ENCODE measurements around the gene WASHC2A.
"Not testable (repeated sequence)": the region's sequence is repeated elsewhere in the genome, so short reads cannot be mapped to it uniquely, and the experiment has no call there.

The WASHC2A gene

DNA sequence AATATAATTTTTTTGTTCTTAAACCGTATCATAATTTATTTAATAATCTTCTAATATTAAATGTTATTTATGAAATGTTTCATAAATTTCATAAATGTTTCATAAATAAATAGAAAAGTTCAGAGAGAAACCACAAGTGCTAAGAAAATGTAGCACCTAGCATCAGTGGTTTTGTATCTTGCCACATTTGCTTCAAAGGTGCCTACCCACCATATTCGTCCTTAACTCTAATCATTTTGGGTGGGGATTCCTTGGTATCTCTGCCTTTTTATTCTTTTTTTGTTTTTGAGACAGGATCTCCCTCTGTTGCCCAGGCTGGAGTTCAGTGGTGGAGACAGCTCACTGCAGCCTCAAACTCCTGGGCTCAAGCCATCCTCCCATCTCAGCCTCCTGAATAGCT, 7.4 kb downstream of the WASHC2A start:
- DNase-seq, result not testable (repeated sequence)

DNA sequence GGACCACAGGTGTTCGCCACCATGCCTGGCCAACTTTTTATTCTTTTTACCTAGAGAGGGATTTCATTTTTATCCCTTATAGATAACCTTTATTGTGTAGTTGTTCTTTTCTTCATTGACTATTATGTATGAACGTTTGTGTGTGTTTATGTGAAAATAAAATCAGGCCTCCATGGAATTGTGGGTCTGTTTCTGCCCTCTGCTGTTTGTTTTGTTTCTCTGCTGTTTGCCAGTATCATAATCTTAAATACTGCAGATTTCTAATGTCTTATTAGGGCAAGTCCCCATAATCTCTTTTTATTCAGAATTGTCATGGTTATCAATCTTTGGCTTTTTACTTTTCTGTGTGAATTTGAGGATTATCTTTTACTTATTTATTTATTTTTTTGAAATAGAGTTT, 7.8 kb downstream of the WASHC2A start:
- DNase-seq, result not testable (repeated sequence)

DNA sequence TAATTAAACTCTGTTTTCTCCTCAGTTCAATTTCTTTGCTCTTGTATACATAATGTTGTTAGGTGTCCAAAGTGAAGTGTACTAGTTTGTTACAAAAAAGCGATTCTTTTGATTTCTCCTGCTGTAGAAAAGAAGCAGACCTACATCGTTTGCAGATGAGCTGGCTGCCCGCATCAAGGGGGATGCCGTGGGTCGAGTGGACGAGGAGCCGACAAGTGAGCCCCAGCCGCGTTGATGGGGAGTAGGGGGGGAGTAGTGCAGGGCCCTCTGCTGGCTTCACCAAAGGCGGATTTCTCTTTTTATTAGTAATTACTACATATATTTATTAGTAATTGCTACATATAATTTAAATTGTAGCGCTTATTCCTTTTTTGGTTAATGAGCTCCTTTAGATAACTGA, 23.6 kb downstream of the WASHC2A start:
- not testable (repeated sequence) for DNase-seq

DNA sequence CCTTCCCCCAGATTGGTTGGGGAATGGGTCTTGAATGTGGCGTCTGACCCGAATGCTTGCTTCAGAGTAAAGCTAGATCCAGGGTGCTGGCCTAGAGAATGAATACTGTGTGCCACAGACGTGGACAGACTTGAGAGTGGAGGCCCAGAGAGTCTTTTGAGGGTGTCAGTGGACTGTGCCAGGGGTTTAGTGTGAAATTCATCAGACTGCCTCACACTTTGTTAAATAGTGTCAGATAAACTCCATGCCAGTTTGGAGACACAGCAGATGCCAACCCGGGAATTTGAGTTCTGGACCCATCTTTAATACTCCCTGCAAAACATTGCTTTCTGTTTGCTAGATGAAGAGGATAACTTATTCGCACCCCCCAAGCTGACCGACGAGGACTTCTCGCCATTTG, 25.2 kb downstream of the WASHC2A start:
- not testable (repeated sequence) for DNase-seq

DNA sequence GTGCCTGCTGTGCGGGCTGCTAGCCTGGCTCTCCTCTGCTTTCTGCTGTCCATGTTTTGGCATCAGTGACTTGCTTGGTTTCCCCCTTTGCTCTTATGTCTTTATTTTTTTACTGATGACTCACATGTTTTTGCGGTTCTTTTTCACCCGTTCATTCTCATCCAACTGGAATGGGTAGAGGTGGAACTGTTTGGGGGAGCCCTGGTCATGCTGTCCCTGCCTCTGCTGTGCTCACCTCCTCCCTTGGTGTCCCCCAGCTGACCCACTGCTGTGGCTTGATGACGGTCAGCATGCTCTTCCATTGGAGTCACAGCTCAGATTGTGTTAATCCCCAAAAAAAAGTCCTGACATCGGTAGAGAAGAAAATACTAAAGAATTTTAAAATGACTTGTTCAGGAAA, 26.9 kb downstream of the WASHC2A start:
- DNase-seq, result not testable (repeated sequence)

DNA sequence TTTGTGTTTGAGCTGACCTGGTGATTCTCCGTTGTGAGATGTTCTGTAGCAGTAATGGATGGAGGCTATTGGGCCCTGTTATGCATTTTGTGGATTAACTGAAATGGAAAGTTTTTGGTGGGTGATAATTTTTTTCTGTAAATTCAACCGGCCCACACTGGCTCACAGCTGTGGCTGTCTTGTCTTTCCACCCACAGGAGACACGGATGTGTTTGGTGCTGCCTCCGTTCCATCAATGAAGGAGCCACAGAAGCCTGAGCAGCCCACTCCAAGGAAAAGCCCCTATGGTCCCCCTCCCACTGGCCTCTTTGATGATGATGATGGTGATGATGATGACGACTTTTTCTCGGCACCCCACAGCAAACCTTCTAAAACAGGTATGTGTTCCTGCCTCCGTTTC, 27.6 kb downstream of the WASHC2A start:
- not testable (repeated sequence) for DNase-seq

DNA sequence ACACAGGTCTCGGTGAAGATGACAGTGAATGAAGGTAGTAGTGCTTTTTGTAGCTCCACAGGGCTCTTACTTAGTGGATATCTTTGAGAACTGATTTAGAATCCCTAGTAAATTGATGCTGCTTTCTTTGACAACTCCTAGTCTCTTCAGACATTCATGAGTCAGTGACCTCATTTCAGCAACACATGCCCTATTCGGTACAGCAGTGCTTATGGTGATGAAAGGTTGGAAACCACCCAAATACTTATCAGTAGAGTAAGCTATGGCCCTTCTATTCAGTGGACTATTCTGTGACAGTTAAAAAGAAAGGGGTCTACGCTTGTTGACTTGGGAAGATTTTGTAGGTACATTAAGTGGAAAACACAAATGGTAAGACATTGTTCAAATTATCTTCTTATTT, 29.0 kb downstream of the WASHC2A start:
- DNase-seq, result not testable (repeated sequence)

DNA sequence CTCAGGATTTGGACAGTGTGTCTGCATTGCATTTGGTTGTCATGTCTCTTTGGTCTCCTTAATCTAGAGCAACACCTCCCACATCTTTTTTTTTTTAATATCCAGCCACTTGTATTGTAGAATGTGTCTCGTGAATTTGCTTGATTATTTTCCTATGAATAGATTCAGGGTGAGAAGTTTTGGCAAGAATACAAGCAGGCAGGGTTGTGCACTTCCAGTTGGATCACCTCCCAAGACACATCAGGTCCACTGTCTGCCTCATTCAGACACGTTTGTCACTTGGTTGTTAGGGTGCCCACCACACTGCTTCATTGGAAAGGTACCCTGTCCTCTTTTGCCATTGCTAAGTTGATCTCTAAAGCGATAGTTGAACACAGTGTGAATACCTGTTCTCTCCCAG, 30.9 kb downstream of the WASHC2A start:
- not testable (repeated sequence) for DNase-seq

DNA sequence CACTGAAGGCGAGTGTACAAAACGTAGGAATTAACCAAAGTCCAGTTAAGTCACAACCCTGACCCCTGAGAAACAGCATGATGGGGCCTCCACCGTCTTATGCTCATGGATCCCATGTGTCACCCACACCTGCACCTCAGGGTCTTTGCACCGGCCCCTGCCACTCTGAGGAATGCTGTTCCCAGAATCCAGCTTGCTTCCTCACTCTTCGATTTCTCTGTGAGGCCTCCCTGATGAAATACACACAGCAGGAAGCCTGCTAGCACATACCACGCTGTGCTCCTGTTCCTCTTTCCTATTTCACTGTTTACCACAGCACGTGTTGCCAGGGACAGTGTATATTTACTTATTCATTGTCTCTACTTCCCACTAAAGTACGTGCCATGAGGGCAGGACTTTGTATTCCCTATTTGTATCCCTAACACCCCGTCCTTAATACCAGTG, 33.4 kb downstream of the WASHC2A start:
- not testable (repeated sequence) for DNase-seq

DNA sequence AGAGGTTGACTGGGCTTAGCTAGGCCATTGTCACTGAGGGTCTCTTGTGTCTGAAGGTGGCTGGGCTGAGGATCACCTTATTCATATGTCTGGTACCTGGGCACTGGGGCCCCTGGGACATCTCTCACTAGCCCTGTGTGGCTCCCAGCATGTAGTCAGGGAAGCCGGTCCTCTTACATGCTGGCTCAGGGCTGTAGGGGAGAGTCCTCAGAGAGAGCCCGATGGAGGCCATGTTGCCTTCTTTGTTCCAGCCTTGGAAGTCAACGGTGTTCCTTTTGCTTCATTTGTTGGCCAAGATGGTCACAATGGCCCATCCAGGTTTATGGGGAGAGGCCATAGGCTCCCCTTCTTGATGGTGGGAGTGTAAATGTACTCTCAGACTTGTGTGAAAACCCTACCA, 34.0 kb downstream of the WASHC2A start:
- DNase-seq, result not testable (repeated sequence)

DNA sequence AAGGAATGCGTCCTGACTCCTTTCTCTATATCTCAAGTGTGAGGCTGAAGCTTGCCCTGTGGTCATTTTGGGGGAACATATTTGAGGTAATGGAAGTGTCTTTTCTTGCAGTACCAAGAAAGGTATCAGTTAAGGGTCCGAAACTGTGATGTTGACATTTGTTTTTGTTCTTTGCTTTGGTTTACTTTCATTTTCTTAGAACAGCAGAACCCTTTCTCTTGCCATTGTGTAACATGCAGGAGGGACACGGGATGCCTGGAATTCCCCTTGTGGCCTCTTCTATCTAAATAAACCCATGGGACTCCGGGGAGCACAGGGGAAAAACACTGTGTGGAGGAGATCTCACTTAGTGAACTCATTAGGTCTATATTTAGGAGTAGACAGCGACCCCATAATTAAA, 34.5 kb downstream of the WASHC2A start:
- not testable (repeated sequence) for DNase-seq

DNA sequence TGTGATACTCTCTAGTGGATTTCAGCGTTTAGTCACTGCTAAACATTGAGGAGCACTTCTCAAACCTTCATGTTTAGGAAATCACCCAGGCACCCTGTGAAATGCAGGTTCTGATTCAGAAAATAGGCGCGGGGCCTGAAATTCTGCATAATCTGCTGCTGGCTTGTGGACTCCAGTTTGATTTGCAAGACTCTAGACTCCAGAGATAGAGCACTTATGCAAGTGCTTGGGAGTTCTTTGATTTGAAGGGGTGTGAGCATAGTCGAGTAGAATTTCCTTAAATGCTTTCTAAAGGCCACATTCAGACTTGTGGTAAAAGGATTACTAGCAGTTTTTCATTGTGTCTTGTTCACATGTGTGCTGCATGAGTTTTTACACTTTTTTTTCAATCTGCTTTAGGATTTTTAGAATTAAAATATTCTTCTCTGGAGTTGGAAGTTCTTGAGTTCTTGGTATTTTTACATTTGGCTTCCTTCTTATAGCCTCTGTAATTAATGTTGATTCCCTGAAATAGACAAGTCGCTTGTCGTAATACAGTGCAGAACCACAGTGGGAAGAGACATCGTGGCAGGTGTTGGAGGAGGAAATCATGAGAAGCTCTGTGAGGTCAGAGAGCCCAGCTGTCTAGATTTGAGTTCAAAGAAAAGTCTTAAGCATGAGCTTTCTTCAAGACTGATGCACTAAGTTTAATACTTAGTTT, 41.4 kb downstream of the WASHC2A start:
- DNase-seq, result not testable (repeated sequence)

DNA sequence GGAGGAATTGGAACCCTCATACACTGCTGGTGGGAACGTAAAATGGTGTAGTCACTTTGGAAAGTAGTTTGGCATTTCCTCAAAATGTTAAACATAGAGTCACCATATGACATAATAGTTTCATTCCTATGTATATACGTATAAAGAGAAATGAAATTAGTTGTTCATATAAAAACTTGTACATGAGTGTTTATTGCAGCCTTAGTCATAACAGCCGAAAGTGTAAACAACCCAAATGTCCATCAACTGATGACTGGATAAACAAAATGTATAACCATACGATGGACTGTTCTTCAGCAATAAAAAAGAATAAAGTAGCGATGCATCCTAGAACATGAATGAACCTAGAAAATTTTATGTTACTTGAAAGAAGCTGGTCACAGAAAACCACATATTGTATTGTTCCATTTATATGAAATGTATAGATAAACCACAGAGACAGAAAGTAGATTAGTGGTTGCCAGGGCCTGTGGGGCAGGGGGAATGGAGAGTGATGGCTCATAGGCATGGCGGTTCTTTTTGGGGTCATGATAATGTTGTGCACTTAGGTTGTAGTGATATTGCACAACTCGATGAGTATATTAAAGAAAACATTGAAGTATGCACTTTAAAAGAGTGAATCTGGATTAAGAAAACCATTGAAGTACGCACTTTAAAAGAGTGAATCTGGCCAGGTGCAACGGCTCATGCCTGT, 44.8 kb downstream of the WASHC2A start:
- DNase-seq, result not testable (repeated sequence)

DNA sequence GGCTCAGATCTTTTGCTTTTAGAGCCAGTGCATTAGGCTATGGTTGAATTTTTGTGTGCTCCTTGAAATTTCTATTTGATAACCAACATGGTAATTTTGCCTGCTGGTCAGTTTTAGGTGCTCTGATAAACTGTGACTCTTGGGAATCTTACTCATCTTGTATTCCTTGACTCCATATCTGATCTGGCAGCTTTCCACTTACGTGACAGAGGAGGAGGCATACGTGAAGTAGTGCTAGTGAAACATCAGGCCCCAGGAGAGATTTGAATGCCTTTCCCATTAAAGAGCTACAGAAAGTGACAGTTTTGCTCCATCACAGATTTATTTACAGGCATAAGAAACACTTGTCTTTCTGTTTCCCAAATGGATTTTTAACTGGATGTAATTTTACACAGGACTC, 59.0 kb downstream of the WASHC2A start:
- not testable (repeated sequence) for DNase-seq

DNA sequence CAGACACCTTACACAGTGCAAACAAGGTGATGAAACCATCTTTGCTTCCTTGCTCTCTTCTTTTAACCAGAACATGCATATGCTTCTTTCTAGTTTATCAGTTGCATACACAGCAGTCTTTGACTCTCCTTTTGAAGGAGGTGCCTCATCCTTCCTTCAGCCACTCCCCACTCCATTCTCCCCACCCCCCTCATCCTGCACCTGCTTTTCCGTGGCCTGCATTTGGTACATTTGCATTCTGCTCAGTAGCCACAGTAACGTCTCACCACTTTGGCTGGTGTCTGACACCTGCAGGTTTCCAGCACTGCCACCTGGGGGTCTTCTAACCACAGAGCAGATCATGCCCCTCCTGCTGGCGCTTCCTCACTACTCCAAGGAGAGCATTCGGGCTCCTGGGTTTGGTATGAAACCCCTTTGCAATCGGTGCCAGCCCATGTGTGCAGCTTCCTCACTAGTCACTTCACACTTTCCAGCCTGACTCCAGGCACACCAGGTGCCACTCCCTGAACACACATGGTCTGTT, 60.1 kb downstream of the WASHC2A start:
- not testable (repeated sequence) for DNase-seq

DNA sequence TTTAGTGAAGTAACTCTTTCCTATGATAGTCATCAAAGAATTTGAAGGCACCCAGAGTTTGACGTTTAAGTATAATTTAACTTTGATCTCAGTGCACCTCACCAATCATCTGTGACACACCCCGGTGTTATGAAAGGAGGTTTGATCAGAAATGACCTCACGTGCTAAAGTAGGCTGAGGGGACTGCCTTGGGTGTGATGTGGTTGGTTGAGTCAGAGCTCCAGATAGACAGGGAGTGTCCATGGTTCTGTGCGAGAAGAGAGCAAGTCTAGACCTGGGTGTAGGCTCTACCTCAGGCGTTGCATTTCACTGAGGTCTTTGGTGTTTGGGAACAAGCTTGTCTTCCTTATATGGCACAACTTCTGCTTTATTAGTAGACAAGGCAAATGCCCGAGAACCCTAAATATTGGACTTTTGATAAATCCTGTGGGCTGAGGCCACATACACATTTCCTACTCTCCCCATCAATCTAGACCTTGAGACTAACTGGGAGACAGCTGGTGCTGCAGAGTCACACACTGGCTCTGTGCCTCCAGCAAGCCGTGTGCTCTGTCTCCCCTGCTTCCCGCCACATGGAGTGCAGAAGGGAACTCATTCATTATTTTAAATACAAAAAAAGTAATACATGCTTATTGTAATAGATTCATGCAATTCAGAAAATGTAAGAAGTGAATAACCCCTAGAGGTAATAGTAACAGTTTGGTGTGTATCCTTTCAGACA, 63.7 kb downstream of the WASHC2A start:
- not testable (repeated sequence) for DNase-seq

DNA sequence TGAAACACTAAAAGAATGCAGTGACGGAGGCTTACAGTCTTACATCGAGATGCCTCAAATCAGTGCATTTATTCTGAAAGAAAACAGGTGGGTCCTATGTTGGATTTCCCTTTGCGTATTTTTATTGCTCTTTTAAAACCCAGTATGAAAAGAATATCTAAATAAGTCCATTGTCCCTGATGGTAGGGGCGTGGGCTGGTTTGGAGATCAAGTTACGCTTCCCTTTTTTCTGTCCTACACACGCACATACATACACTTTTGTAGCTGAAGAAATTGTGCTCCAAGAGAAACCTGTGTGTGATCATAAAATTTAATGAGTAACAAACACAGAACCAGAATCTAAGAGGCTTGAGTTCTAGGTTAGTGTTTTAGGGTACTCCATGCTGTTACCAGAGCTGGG, 64.6 kb downstream of the WASHC2A start:
- not testable (repeated sequence) for DNase-seq

DNA sequence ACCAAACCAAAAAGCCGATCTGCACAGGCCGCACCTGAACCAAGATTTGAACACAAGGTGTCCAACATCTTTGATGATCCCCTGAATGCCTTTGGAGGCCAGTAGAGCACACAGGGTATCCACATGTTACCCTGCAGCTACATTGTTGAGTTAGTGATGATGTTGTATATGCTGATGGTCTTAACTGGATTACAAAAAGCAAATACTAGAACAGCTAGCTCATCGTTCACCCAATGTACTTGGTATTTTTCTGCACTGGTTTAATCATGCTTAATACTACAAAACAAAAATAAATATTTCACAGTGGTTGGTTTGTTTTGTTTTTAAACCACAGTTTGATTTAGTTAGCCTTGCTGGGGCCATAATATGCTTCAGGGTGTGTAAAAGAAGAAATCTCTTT, 65.1 kb downstream of the WASHC2A start:
- DNase-seq, result not testable (repeated sequence)

DNA sequence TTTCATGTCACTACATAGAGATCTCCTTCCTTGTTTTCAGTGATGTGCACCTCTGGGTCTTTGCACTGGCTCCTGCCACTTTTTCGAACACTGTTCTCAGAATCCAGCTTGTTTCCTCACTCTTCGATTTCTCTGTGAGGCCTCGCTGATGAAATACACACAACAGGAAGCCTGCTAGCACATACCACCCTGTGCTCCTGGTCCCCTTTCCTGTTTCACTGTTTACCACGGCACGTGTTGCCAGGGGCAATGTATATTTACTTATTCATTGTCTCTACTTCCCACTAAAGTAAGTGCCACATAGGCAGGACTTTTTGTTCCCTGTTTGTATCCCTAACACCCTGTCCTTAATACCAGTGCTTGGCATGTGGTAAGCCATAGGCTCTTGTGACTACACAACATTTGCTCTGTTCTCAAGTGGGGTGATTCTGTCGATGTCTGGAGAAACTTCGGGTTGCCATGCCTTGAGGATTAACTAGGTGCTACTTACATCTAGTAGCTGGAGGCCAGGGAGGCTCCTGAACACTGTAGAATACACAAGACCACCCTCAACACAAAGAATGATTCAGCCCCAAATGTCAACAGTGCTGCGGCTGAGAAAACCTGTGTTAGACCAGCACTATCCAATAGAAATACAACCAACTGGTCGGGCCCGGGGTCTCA, 75.9 kb downstream of the WASHC2A start:
- not testable (repeated sequence) for DNase-seq

DNA sequence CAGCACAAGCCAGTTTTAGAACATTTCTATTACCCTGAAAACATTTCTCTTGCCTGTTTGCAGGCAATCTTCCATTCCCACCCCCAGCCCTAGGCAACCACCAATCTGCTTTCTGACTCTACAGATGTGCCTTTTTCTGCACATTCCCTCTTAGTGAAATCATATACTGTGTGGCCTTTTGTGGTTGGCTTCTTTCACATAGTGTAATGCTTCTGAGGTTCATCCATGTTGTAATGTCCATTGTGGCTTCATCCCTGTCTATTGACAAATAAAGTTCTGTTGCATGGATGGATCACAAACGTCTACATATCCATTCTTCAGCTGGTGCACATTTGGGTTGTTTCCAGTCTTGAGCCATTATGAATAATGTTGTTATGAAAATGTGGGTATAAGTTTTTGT, 77.8 kb downstream of the WASHC2A start:
- not testable (repeated sequence) for DNase-seq

DNA sequence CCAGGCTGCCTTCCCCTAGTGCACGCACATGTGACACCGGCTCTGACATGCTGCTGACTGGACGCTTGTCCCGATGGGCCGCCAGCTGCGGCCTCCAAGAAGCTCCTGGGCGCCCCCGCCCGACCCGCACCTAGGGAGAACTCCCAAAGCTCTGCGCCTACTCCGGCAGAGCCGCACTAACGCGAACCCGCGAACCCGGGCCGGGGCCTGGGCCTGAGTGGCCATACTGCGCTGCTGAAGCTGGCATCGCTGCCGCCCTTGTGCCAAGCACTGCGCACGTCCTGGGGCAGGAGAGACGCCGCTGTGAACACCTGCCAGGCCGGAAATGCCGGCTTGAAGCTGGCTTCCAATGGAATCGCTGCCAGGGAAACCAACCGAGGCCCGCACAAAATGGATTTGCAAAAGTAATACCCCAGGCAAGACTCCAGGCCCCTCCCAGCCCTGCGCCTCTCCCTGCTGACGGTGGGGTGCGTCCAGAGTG, 85.1 kb downstream of the WASHC2A start:
- DNase-seq, result no peak

DNA sequence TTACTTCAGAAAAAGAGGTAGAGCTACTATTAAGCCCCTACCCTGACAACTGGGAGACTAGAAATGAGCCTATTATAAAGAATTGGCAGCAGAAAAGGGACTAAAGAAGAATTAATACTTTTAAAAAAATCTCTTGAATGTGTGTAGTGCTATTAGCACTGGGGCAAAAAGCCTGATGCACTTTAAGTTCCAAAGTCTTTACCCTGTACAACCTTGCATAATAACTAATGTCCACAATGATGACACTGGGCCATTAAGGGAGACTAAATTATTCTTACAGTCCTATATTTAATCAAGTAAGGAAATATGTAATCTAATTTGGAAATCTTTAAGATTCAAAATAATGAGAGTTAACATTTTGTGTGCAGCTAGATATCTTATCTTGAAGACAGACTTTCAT, 90.1 kb downstream of the WASHC2A start:
- DNase-seq, result not testable (repeated sequence)

DNA sequence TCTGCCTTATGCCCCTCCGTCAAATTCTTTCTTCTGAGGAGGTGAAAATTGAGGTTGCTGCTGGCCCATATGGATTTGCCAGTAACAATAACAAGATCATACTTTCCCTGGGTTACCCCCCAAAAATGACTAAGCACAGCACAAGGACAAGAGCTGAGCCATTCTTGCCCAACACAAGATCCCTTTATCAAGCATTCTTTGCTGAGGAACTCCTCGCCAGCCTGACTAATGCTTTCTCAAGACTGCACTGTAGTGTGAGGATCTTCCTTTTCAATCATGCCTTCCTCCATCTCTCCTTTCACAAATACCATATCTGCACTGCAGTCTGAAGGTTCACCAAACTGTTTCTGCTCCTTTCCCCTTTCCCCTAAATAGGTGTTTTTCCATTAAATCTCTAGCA, 92.1 kb downstream of the WASHC2A start:
- DNase-seq, result peak; percentile 3

Measured in NCI-H226 (cell line).